GM19324 (cell line): ENCODE results near the gene ZNF500.
"Not testable (repeated sequence)": the region's sequence is repeated elsewhere in the genome, so short reads cannot be mapped to it uniquely, and the experiment has no call there.

Experiments used
- ATAC-seq: cut with Tn5 transposase; IDR thresholded peaks from one replicate; pipeline ENCODE4 v1.9.1; 2021; ENCODE audit warnings: mild to moderate bottlenecking, moderate library complexity; ENCODE audit not compliant: unreplicated experiment, low FRiP score

Gene ZNF500

GRCh38 chr16:4746991-4747574 is 19.9 kb downstream of the ZNF500 start:
- no peak for ATAC-seq

DNA sequence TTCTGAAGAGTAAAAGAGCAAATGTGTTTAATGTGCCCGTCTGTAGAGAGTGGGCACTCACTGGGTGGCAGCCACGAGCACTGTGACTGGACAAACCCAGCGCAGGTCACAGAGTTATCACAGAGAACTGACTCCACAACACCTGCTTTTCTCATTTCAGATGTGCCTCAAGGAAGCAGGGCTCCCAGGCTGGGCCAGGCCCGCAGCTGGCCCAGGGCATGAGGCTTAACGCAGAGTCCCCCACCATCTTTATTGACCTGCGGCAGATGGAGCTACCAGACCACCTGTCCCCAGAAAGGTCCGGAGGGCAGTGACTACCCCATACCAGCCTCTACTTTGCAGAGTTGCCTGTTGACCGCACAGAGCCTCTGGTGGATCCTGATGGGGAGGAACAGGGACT is 20.7 kb downstream of the ZNF500 start:
- ATAC-seq: no peak

- no peak for ATAC-seq
Measured at GRCh38 chr16:4745274-4745569, 21.7 kb downstream of the ZNF500 start.

DNA sequence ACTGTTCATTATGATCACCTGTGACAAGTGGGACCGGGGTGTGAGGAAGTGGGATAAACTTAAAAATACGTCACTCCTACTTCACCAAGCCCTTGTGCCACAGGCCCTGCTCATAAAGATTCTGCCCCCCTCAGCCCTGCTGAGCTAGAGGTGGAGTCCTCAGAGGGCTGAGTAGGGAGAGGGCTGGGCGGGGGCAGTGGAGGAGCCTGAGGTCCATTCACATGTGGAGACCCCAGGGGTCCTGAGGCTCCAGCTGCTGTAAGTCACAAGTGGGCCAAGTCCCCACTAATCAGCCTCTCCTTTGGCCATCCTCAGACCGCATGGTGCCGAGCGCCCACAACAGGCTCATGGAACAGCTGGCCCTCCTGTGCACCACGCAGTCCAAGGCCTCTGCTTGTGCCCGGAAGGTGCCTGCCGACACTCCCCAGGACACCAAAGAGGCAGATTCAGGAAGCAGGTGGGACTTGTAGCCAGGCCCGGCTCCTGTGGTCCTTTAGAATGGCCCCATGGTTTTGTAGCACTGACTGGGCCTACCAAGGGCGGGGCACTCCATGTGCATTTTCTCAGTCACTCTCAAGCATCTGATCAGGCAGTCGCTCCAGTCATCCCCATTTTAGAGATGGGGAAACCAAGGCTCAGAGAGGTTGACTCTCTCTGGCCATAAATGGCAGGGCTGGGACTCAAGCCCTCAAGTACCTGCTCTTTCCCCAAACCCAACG is 22.2 kb downstream of the ZNF500 start:
- no peak for ATAC-seq

- ATAC-seq: no peak
Measured at GRCh38 chr16:4743226-4743878, 23.6 kb downstream of the ZNF500 start.

GRCh38 chr16:4738370-4738769 is 28.6 kb downstream of the ZNF500 start:
- not testable (repeated sequence) for ATAC-seq

DNA sequence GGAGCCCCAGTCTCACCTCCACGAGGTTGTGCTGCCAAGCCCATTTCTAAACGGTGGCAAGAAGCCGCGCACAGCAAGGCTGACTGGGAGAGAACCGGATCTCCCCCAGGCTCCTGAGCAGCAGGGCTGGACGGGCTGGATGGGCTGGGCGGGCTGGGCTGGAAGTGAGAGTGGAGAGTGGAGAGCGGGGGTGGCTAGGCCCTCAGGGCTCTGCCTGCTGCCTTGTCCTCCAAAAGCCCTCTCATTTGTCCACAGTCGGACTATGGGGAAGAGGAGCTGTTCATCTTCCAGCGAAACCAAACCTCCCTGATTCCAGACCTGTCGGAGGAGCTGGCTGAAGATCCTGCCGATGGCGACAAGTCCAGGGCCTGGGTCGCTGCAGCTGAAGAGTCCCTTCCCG is 29.4 kb downstream of the ZNF500 start:
- ATAC-seq: no peak

GRCh38 chr16:4736546-4736945 is 30.4 kb downstream of the ZNF500 start:
- ATAC-seq: no peak

GRCh38 chr16:4734730-4735535 is 32.0 kb downstream of the ZNF500 start:
- ATAC-seq: peak; percentile 56

DNA sequence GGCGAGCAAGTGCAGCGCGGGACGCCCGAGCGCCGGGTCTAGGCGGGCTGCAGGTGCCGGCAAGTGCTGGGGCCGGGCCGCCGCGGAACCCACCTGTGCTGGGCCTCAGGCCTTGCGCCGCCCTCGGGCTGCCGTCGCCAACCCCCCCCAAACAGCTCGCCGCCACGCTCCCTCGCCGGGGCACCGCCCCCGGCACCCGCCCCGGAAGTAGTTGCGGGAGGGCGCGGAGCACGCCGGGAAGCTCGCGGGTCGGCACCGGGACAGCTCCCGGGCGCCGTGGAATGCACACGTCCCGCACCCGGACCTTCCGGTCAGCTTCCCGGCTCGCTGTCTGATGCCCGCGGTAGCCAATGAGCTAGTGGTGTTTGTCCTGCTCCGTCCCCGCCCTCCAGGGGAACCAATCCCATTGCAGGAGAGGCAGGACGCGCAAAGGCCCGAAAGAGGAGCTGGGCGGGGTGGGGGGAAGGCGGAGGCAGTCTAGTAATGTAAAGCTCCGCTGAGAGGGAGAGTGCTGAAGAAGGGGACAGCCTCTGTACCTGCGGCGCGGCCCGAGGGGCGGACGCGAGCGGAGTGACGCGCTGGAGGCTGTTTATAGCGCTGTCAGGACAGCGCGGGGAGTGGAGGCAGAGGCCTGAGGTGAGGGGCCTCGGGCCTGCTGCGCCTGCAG is 32.8 kb downstream of the ZNF500 start, which contains the start of the genes ANKS3 and DNAAF8:
TSS of gene ANKS3 (minus strand) at position 209 of the 667 bp plus-strand sequence. CDS start 4,122 bp downstream, outside the sequence.
TSS of gene DNAAF8 (plus strand) at position 475 of the 667 bp plus-strand sequence. CDS start 1,978 bp downstream, outside the sequence.
- ATAC-seq: peak; percentile 83

DNA sequence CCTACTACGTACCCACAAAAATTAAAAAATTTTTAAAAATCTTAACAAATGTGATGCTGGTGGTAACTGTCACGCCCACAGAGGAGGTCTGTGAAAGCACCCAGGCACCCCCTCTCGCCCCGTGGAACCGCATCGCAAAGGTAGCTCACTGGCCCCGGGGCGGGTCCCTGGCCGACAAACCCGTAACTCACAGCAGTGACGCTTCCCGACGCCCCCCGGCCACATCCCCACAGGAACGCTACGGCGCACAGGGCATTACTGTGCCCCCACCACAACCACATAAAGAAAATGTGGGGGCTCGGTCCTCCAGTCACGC is 33.3 kb downstream of the ZNF500 start:
- no peak for ATAC-seq

DNA sequence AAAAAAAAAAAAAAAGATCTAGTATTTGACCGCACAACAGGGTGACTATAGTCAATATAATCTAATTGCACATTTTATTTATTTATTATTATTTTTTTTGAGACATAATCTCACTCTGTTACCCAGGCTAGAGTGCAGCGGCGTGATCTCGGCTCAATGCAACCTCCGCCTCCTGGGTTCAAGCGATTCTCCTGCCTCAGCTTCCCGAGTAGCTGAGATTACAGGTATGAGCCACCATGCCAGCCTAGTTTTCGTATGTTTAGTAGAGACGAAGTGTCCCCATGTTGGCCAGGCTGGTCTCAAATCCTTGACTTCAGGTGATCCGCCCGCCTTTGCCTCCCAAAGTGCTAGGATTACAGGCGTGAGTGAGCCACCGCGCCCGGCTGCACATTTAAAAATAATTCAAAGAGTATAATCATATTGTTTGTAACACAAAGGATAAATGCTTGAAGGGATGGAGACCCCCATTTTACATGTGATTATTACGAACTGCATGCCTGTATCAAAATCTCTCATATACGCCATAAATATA is 33.7 kb downstream of the ZNF500 start:
- no peak for ATAC-seq

GRCh38 chr16:4729876-4730275 is 37.1 kb downstream of the ZNF500 start:
- ATAC-seq: no peak

- no peak for ATAC-seq
Measured at GRCh38 chr16:4728676-4729075, 38.3 kb downstream of the ZNF500 start.

GRCh38 chr16:4726616-4727015 is 40.3 kb downstream of the ZNF500 start:
- no peak for ATAC-seq

- ATAC-seq: no peak
Measured at GRCh38 chr16:4724661-4725270, 42.2 kb downstream of the ZNF500 start.

- no peak for ATAC-seq
Measured at GRCh38 chr16:4723071-4723767, 43.7 kb downstream of the ZNF500 start.

DNA sequence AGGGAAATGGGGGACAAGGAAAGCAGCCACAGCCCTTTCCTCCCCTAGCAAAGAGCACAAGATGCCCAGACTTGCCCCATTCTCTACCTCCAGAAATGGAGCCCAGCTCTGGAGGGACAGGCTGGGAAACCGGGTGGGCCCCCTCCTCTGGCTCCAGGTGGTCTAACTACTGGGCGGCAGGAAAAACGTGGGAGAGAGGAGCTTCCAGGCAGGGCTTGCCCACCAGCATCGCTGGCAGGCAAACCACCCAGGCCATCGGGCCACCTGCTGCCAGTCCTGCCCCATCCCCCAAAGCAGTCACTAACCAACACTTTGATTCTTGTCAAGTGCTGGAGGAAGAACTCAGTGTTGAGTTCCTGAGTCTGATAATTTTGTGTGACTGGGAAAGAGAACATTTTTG is 48.5 kb downstream of the ZNF500 start:
- ATAC-seq: no peak

DNA sequence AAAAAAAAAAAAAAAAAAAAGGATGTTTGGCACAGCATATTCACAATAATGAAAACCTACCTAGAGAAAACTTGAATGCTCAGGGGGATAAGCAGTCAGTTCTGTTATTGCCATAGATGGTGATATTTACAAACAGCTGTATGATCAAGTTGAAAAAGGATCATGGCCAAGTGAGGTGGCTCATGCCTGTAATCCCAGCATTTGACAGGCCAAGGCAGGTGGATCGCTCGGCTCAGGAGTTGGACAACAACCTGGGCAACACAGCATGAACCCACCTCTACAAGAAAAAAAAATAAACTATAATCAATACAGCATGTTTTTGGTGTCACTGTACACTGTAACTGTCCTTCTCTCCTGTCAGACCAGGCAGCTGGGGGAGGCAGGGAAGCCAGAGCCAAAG is 52.0 kb downstream of the ZNF500 start:
- no peak for ATAC-seq
